Prostate gland (tissue), 2 donors: ENCODE data around the gene FRMPD4.

Experiments used
- POLR2AphosphoS5 ChIP-seq: sonication (generic); formaldehyde crosslinking; IDR thresholded peaks from one replicate; pipeline ENCODE4 v1.6.1; 2017; ENCODE audit warnings: antibody characterized with exemption
- TF ChIP-seq, protein P1 (sequence below), 4 experiments: fragments of 200-600 bp in 2 of 4; fragments of 450-650 bp in 2 of 4; sonication (generic) in 2 of 4; IDR thresholded peaks; 1 replicate in 3 of 4; 2 replicates in 1 of 4; pipeline ENCODE4 v1.5.1; 2016 to 2019; ENCODE audit warnings: antibody characterized with exemption in 4 of 4, mild to moderate bottlenecking in 2 of 4, moderate library complexity in 2 of 4

DNA sequence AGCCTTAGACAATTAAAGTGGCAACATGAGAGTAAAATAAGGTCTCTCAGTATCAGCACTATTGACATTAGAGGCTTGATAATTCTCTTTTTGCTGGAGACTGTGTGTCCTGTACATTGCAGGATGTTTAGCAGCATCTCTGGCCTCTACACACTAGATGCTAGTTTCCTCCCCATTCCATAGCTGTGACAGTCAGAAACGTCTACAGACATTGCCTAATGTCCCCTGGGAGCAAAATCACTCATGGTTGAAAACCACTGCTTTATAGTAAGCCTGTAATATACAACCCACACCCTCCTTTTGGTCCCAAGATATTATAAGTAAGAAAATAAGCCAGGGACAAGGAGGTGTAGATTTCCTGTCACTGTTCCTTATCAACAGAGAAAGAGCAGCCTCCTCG is 166.0 kb downstream of the FRMPD4 start:
- TF ChIP-seq, protein P1, sequence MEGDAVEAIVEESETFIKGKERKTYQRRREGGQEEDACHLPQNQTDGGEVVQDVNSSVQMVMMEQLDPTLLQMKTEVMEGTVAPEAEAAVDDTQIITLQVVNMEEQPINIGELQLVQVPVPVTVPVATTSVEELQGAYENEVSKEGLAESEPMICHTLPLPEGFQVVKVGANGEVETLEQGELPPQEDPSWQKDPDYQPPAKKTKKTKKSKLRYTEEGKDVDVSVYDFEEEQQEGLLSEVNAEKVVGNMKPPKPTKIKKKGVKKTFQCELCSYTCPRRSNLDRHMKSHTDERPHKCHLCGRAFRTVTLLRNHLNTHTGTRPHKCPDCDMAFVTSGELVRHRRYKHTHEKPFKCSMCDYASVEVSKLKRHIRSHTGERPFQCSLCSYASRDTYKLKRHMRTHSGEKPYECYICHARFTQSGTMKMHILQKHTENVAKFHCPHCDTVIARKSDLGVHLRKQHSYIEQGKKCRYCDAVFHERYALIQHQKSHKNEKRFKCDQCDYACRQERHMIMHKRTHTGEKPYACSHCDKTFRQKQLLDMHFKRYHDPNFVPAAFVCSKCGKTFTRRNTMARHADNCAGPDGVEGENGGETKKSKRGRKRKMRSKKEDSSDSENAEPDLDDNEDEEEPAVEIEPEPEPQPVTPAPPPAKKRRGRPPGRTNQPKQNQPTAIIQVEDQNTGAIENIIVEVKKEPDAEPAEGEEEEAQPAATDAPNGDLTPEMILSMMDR (IDR thresholded peaks at IDR 0.05), result no peak
- TF ChIP-seq POLR2AphosphoS5, result no peak
